ENCODE results near the gene CRYM. TPM values are rescaled to one million over a fixed set of nuclear protein-coding genes. Genes with fewer than 3 reads are reported as not detected.
"Not testable (repeated sequence)": the region's sequence is repeated elsewhere in the genome, so short reads cannot be mapped to it uniquely, and the experiment has no call there.

CRYM gene
- not detected in 2 replicates for total RNA-seq

DNA sequence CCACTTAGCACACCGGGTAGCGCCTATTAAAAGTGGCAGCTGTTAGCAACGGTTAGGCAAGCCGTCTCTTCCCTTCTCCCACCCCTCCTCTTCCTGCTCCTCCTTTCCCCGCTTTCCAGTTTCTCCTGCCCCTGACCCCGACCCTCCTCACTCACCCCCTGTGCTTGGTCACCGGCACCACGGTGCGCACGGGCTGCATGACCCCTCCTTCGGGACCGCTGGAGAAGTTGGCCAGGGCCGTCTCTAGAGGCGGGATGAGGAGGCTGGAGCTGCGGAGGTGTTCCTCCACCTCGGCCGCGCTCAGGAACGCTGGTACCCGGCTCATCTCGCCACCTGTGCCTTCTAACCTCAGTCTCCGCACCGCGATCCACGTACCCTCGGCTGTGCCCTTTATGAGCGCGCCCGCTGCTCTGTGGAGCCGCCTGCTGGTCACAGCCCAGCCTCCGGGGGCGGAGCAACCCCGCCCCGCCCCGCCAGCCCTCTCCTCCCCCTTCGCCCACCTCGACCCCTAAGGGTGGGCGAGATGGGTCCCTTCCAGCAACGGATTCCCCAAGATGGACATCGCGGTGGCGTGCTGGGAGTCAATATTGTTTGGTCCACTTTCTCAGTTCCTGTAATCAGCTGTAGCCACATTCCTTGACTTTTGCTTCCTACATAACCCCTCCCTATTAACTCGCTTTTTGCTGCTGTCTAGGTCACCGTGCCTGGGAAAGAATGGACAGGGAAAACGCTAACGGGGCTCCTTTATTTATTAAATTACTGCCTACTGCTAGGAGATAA, at the start of gene CRYM:
TSS of gene CRYM (minus strand) at position 364 of the 780 bp plus-strand sequence. CDS start at position 325, 39 bp downstream.
- intact Hi-C loops (cut with micrococcal nuclease): no loop called here

DNA sequence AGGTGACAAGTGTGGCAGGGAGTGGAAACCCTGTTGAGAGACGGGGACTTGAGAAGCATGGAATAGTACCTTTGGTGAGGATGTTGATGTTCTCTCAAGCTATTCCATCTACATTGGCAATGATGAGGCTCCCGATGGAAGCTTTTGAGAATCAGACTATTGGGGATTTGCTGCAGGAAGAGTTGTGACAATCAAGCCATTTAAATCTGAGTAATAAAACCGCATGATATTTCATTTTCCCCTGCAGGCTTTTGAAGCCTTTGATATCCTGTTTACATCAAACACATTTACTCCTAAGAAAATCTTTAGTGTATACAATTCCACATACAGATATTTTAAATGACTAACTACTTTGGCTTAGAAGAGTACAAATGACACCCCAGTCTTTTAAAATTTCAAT, 49.0 kb upstream of the CRYM start:
- intact Hi-C loops (cut with micrococcal nuclease): no loop called here

DNA sequence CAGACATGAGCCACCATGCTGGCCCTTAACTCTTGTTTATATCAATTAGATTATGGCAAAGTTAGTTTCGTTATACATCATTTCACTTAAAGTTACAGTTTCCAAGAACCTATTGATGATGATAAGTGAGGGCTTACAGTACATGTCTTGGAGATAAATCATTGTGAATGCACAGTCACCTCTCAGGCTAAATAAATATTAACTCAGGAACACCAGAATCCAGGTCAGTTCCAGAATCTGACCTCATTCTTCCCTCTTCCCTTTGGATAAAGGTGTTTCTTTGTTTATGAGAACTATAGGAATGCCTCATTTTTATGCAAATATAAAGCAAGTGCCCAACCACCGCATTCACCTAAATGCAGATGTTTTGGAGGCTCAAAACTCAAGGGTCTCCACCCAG, 48.4 kb upstream of the CRYM start:
- intact Hi-C loops (cut with micrococcal nuclease): no loop called here

GRCh38 chr16:21324267-21324666, 46.2 kb upstream of the CRYM start:
- intact Hi-C loops (cut with micrococcal nuclease): no loop called here

- intact Hi-C loops (cut with micrococcal nuclease): not testable (repeated sequence)
These were observed 44.2 kb upstream of the CRYM start for GRCh38 chr16:21322251-21322650.

GRCh38 chr16:21321736-21322135, 43.6 kb upstream of the CRYM start:
- intact Hi-C loops (cut with micrococcal nuclease): no loop called here

DNA sequence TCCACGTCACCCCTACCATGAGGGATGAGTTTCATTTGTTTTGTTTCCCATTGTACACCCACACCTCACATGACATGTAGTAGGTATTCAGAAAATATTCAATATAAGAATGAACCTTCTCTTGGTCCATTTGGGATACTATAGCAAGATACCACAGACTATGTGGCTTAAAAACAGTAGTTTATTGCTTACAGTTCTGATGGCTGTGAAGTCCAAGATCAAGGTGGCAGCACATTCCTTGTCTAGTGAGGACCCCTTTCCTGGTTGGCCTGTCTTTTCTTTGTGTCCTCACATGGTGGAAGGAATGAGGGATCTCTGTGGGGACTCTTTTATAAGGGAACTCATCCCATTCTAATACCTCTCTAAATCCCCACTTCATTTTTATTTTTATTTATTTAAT, 36.2 kb upstream of the CRYM start:
- intact Hi-C loops (cut with micrococcal nuclease): no loop called here

GRCh38 chr16:21312863-21313372, 34.8 kb upstream of the CRYM start:
- intact Hi-C loops (cut with micrococcal nuclease): not testable (repeated sequence)

GRCh38 chr16:21312046-21312445, 34.0 kb upstream of the CRYM start:
- intact Hi-C loops (cut with micrococcal nuclease): not testable (repeated sequence)

DNA sequence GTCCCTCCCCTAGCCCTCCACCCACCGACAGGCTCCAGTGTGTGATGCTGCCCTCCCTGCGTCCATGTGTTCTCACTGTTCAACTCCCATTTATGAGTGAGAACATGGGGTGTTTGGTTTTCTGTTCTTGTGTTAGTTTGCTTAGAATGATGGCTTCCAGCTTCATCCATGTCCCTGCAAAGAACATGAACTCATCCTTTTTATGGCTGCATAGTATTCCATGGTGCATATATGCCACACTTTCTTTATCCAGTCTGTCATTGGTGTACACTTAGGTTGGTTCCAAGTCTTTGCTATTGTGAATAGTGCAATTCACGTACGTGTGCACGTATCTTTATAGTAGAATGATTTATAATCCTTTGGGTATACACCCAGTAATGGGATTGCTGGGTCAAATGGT, 28.6 kb upstream of the CRYM start:
- intact Hi-C loops (cut with micrococcal nuclease): not testable (repeated sequence)

DNA sequence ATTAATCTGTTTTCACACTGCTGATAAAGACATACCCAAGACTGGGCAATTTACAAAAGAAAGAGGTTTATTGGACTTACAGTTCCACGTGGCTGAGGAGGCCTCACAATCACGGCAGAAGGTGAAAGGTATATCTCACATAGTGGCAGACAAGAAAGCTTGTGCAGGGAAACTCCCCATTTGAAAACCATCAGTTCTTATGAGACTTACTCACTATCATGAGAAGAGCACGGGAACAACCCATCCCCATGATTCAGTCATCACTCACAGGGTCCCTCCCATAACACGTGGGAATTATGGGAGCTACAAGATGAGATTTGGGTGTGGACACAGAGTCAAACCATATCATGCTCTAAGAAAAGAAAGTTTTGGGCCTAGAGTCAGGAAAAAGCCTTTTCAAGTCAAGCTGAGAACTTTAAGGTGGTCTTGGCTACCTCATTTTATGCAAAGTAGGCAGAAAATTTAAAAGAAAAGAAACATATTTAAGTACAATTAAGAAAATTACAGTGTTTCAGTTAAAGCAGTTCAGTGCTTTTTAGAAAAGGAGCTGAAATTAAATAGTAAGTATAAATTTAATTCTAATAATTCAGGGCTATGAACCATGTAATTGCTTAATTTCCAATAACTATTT, 24.9 kb upstream of the CRYM start:
- intact Hi-C loops (cut with micrococcal nuclease): loop anchor here (5.0 kb wide), 2 partner anchors 116 to 401 kb away; partner anchors contain the start of genes DCUN1D3 and LYRM1

DNA sequence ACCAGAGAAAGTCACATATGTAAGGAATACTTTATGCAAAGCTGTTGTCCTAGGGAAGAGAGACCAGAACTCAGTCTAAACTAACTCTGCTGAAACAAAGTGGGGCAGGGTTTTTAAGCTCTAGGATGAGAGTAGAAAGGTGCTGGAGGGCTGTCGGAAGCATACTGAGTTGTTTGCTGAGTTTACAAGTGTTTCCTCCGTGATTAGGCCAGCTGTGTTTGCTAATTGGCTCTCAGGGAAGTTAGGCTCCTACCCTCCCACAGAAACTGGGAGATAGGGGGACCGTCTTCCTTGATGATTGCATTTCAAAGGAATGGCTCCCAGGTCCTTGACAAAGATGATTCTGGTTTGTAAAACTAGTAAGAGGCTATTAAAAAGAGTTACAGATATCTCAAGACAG, 24.4 kb upstream of the CRYM start:
- intact Hi-C loops (cut with micrococcal nuclease): loop anchor here (5.0 kb wide), 2 partner anchors 115 to 400 kb away; partner anchors contain the start of genes DCUN1D3 and LYRM1

DNA sequence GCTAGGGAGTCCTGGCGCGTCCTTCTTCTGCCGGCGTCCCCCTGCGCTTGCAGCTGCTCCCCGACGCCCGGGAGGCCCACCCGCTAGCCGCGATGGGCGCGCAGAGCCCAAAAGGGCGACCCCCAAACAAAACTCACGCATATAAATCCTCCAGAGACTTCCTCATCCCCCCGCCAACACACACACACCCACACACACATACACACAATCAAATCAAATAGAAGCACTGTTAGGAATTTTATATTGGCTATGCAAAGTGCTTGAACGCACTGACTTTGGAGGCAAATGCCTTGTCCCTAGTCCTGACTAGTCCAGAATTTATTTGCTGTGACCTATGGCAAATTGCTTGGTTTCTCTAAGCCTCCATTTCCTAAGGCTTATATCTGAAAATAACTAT, 23.8 kb upstream of the CRYM start:
- intact Hi-C loops (cut with micrococcal nuclease): loop anchor here (2.0 to 5.0 kb wide), 3 partner anchors 115 to 400 kb away; partner anchors contain the start of genes DCUN1D3, LDAF1 and LYRM1

- intact Hi-C loops (cut with micrococcal nuclease): loop anchor here (2.0 to 5.0 kb wide), 3 partner anchors 114 to 399 kb away; partner anchors contain the start of genes DCUN1D3, LDAF1 and LYRM1
These were observed 23.2 kb upstream of the CRYM start for GRCh38 chr16:21301168-21301894.

- intact Hi-C loops (cut with micrococcal nuclease): loop anchor here (2.0 to 5.0 kb wide), 3 partner anchors 113 to 398 kb away; partner anchors contain the start of genes DCUN1D3, LDAF1 and LYRM1
These were observed 22.4 kb upstream of the CRYM start for GRCh38 chr16:21300309-21301167.

DNA sequence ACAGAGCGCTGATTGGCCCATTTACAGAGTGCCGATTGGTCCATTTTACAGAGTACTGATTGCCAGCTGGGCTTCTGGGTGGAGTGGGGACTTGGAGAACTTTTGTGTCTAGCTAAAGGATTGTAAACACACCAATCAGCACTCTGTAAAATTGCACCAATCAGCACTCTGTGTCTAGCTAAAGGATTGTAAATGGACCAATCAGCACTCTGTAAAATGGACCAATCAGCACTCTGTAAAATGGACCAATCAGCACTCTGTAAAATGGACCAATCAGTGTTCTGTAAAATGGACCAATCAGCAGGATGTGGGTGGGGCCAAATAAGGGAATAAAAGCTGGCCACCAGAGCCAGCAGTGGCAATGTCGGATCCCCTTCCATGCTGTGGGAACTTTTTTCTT, 11.7 kb upstream of the CRYM start:
- intact Hi-C loops (cut with micrococcal nuclease): not testable (repeated sequence)

DNA sequence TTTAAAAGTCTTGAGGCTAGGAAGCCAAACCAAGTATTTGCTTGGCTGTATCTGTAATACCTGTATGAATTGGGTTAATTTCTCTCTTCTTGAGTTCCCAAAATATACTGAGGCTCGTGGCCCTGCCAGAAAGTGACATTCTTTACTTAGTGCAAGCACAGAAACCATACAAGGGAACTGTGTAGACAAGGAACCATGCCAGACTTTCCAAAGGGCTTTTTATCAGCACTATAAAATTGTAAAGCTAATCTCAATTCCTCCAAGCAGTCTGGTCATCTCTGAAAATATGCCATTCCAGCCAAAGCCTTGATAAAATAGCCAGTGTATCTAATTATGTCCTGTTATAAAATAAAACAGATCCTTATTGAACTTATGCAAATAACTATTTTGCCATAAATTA, 7.2 kb upstream of the CRYM start:
- intact Hi-C loops (cut with micrococcal nuclease): no loop called here

DNA sequence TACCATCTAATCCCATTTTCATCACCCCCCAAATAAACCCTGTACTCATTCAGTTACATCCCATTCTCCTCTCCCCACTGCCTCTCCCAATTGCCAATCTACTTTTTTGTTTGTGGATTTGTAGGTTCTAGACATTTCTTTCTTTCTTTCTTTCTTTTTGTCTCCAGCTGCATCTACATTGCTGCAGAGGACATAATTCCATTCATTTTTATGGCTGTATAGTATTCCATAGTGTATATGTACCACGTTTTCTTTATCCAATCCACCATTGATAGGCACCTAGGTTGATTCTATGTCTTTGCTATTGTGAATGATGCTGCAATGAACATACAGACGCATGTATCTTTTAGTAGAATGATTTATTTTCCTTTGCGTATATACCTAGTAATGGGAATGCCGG, 6.3 kb upstream of the CRYM start:
- intact Hi-C loops (cut with micrococcal nuclease): no loop called here

DNA sequence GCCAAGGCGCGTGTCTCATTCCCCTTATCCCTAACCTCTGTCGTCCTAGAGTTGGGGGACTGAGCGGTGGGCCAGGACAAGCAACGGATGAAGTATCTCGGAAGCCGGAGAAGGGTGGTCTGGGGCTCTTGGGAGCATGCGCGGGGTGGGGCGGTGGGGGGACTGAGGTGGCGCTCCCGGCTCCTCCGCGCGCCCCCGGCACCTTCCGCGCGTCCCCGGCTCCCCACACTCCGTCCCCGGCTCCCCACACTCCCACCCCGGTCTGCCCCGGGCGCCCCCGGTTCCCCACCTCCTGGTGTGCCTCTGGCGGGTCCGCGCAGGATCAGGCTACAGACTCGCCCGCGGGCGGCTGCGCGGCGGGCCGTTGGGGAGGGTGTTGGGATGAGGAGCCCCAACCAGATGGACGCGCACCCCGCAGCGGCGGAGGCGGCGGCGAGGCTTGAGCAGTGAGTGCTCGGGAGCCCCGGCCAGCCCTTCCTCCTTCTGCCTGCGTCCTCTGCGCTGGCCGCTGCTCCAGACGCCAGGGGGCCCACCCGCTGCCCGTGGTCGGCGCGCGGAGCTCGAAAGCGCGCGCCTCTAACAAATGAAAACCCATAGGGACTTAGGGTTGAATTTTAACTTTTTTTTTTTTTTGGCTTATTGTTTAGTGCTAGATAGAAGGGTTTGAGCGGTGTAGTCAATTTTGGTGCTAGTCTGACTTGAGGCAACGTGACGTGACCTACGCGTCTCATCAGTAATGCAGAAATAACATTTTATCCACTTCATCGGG, 5.6 kb upstream of the CRYM start:
- intact Hi-C loops (cut with micrococcal nuclease): no loop called here
